Neural cell (in vitro differentiated cells): ENCODE results near the gene CEACAM19. TPM values are rescaled to one million over a fixed set of nuclear protein-coding genes. Genes with fewer than 3 reads are reported as not detected.

Experiments used
- H2AFZ ChIP-seq: fragments of 200-600, 300-800 bp; sonication (generic), shearing (Covaris generic); 2 replicates; pipeline ENCODE4 v1.6.0; 2014; ENCODE audit warnings: low read depth, mild to moderate bottlenecking, antibody characterized with exemption, low read length, moderate library complexity
- H3F3A ChIP-seq: fragments of 200-600 bp; shearing (Covaris generic); 2 replicates; pipeline ENCODE4 v1.6.1; 2016; ENCODE audit warnings: mild to moderate bottlenecking, moderate library complexity, mixed read lengths, antibody characterized with exemption, low read length; ENCODE audit not compliant: insufficient read depth, poor library complexity, severe bottlenecking
- H3K27ac ChIP-seq: fragments of 200-600, 300-800 bp; sonication (generic), shearing (Covaris generic); 2 replicates; pipeline ENCODE4 v1.5.1; 2014; ENCODE audit warnings: mild to moderate bottlenecking, low read length, moderate library complexity
- H3K27me3 ChIP-seq: fragments of 300-800, 200-600 bp; sonication (generic), shearing (Covaris generic); 2 replicates; pipeline ENCODE4 v1.6.0; 2014; ENCODE audit warnings: mild to moderate bottlenecking, low read depth, low read length, moderate library complexity; ENCODE audit not compliant: insufficient read depth
- H3K36me3 ChIP-seq: fragments of 300-800, 200-600 bp; sonication (generic), shearing (Covaris generic); 2 replicates; pipeline ENCODE4 v1.5.1; 2014; ENCODE audit warnings: mild to moderate bottlenecking, antibody characterized with exemption, low read length, moderate library complexity; ENCODE audit not compliant: insufficient read depth
- H3K4me2 ChIP-seq: fragments of 300-800, 200-600 bp; sonication (generic), shearing (Covaris generic); 2 replicates; pipeline ENCODE4 v1.6.0; 2014; ENCODE audit warnings: mild to moderate bottlenecking, low read length
- H3K4me3 ChIP-seq: fragments of 300-800, 200-600 bp; sonication (generic), shearing (Covaris generic); 2 replicates; pipeline ENCODE4 v1.5.1; 2014; ENCODE audit warnings: mild to moderate bottlenecking, low read length, moderate library complexity
- H3K79me2 ChIP-seq: fragments of 200-600 bp; shearing (Covaris generic); replicated peaks from 2 replicates; pipeline ENCODE4 v1.6.0; 2014; ENCODE audit warnings: mild to moderate bottlenecking, low read length, moderate library complexity; ENCODE audit not compliant: insufficient read depth
- H3K9ac ChIP-seq: fragments of 300-800, 200-600 bp; sonication (generic), shearing (Covaris generic); 2 replicates; pipeline ENCODE4 v1.6.1; 2016; ENCODE audit warnings: mild to moderate bottlenecking, low read length, mixed read lengths
- H3K9me2 ChIP-seq: fragments of 200-600 bp; shearing (Covaris generic); 2 replicates; pipeline ENCODE4 v1.6.1; 2016; ENCODE audit warnings: mild to moderate bottlenecking, low read length, mixed read lengths; ENCODE audit not compliant: insufficient read depth
- H3K9me3 ChIP-seq: fragments of 200-600, 300-800 bp; sonication (generic), shearing (Covaris generic); 2 replicates; pipeline ENCODE4 v1.6.1; 2016; ENCODE audit warnings: mild to moderate bottlenecking, mixed run types, low read length, moderate library complexity, mixed read lengths
- H4K20me1 ChIP-seq: fragments of 200-600 bp; shearing (Covaris generic); 2 replicates; pipeline ENCODE4 v1.6.1; 2016; ENCODE audit warnings: mild to moderate bottlenecking, mixed run types; ENCODE audit not compliant: insufficient read depth
- EP300 ChIP-seq: fragments of 450-650 bp; conservative IDR thresholded peaks from 2 replicates; pipeline ENCODE4 v1.6.1; 2014; ENCODE audit warnings: antibody characterized with exemption, mild to moderate bottlenecking, moderate library complexity; ENCODE audit not compliant: poor library complexity, severe bottlenecking
- EZH2 ChIP-seq: fragments of 200-600, 300-800 bp; shearing (Covaris generic), sonication (generic); IDR thresholded peaks from 2 replicates; pipeline ENCODE4 v1.6.1; 2014; ENCODE audit warnings: antibody characterized with exemption, low read length, borderline replicate concordance, mild to moderate bottlenecking; ENCODE audit not compliant: insufficient read depth, poor library complexity, severe bottlenecking
- MXI1 ChIP-seq: fragments of 450-650 bp; conservative IDR thresholded peaks from 2 replicates; pipeline ENCODE4 v1.6.1; 2014; ENCODE audit warnings: antibody characterized with exemption, mild to moderate bottlenecking; ENCODE audit not compliant: poor library complexity, severe bottlenecking
- POLR2AphosphoS5 ChIP-seq: IDR thresholded peaks from 2 replicates; pipeline ENCODE4 v1.6.1; 2012
- RAD21 ChIP-seq: fragments of 450-650 bp; conservative IDR thresholded peaks from 2 replicates; pipeline ENCODE4 v1.6.1; 2014; ENCODE audit warnings: antibody characterized with exemption, mild to moderate bottlenecking, moderate library complexity
- SMC3 ChIP-seq: fragments of 450-650 bp; conservative IDR thresholded peaks from 2 replicates; pipeline ENCODE4 v1.6.1; 2014; ENCODE audit warnings: antibody characterized with exemption, mild to moderate bottlenecking, moderate library complexity; ENCODE audit not compliant: poor library complexity
- TAF1 ChIP-seq: IDR thresholded peaks from 2 replicates; pipeline ENCODE4 v1.6.1; 2012; ENCODE audit warnings: low read depth
- polyA plus RNA-seq: library from polyadenylated mRNA; depleted of rRNA; stranded (reverse); fragments of >200 nt; gene quantifications from 2 replicates; pipeline ENCODE4 v1.2.3, GENCODE V29; 2014
- TF ChIP-seq, protein P1 (sequence below): IDR thresholded peaks from 2 replicates; pipeline ENCODE4 v1.6.1; 2012; ENCODE audit warnings: borderline replicate concordance
- TF ChIP-seq, protein P2 (sequence below): fragments of 450-650 bp; IDR thresholded peaks from 2 replicates; pipeline ENCODE4 v1.5.1; 2014; ENCODE audit warnings: antibody characterized with exemption, mild to moderate bottlenecking, moderate library complexity; ENCODE audit not compliant: poor library complexity, severe bottlenecking

Gene CEACAM19
- polyA plus RNA-seq, 1 donor from 2014 or later: 1.9 TPM

DNA sequence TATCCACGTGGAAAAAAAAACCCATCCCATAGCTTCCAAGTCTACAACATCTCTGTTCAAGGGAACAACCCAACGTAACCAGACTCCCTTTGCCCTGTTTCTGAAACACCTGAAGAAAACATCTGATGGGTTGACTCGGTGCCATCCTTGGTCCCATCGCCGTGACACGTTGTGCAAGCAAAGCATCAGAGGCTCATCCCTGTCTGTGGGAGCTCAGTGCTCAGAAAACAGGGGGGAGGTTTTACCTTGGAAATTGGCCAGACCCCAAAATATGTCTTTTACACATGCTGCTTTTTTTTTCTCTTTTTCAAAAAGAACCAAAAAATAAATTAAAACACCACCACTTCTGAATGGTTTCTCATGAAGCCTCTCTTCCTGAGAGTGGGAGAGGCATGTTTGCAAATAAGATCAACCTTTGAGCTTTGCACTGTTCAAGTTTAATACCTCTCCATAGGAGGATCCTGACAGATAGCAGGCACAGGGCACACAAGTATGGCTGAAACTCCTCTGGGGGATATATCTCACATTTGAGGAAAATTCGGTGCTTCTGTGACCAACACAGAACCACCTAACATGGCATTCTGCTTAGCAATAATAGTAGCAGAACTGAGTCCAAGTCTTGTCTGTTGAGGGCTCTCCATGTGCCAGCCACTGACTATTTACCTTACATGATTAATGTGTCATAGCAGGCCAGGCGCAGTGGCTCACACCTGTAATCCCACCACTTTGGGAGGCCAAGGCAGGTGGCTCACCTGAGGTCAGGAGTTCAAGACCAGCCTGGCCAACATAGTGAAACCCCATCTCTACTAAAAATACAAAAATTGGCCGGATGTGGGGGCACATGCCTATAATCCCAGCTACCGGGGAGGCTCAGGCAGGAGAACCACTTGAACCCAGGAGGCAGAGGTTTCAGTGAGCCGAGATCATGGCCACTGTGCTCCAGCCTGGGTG, 34.6 kb upstream of the CEACAM19 start:
- Histone ChIP-seq H4K20me1 (no peaks in the 10 kb centered on the region), H3F3A (no peaks in the 10 kb centered on the region), H3K9me2 (no peaks in the 10 kb centered on the region), H3K79me2 (no peaks in the 10 kb centered on the region), H3K9me3 (no peaks in the 10 kb centered on the region), H3K4me2 (no peak overlapping the region), H3K36me3 (no peaks in the 10 kb centered on the region), H2AFZ (no peak overlapping the region), H3K4me3 (no peak overlapping the region), H3K27me3 (no peaks in the 10 kb centered on the region), H3K27ac (no peak overlapping the region), H3K9ac (no peak overlapping the region)
- TF ChIP-seq TAF1 (no peak), MXI1 (no peak), EP300 (no peak), EZH2 (no peak), RAD21 (no peak), POLR2AphosphoS5 (no peak), SMC3 (no peak)
- TF ChIP-seq, protein P1, sequence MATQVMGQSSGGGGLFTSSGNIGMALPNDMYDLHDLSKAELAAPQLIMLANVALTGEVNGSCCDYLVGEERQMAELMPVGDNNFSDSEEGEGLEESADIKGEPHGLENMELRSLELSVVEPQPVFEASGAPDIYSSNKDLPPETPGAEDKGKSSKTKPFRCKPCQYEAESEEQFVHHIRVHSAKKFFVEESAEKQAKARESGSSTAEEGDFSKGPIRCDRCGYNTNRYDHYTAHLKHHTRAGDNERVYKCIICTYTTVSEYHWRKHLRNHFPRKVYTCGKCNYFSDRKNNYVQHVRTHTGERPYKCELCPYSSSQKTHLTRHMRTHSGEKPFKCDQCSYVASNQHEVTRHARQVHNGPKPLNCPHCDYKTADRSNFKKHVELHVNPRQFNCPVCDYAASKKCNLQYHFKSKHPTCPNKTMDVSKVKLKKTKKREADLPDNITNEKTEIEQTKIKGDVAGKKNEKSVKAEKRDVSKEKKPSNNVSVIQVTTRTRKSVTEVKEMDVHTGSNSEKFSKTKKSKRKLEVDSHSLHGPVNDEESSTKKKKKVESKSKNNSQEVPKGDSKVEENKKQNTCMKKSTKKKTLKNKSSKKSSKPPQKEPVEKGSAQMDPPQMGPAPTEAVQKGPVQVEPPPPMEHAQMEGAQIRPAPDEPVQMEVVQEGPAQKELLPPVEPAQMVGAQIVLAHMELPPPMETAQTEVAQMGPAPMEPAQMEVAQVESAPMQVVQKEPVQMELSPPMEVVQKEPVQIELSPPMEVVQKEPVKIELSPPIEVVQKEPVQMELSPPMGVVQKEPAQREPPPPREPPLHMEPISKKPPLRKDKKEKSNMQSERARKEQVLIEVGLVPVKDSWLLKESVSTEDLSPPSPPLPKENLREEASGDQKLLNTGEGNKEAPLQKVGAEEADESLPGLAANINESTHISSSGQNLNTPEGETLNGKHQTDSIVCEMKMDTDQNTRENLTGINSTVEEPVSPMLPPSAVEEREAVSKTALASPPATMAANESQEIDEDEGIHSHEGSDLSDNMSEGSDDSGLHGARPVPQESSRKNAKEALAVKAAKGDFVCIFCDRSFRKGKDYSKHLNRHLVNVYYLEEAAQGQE: no peak
- TF ChIP-seq, protein P2, sequence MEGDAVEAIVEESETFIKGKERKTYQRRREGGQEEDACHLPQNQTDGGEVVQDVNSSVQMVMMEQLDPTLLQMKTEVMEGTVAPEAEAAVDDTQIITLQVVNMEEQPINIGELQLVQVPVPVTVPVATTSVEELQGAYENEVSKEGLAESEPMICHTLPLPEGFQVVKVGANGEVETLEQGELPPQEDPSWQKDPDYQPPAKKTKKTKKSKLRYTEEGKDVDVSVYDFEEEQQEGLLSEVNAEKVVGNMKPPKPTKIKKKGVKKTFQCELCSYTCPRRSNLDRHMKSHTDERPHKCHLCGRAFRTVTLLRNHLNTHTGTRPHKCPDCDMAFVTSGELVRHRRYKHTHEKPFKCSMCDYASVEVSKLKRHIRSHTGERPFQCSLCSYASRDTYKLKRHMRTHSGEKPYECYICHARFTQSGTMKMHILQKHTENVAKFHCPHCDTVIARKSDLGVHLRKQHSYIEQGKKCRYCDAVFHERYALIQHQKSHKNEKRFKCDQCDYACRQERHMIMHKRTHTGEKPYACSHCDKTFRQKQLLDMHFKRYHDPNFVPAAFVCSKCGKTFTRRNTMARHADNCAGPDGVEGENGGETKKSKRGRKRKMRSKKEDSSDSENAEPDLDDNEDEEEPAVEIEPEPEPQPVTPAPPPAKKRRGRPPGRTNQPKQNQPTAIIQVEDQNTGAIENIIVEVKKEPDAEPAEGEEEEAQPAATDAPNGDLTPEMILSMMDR: no peak

DNA sequence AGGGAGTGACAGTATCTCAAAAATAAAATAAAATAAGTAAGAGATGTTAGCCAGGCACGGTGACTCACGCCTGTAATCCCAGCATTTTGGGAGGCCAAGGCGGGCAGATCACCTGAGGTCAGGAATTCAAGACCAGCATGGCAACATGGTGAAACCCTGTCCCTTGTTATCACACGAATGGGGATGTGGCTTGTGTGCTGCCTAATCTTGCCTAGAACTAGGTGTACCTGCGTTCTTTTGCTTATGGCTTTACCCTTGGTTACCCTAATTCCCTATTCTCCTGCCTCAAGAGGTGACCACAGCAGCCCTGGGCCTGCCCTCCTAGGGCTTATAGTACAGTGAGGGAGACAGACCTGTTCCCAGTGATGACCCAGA, 33.9 kb upstream of the CEACAM19 start:
- H3K4me2 ChIP-seq: no peak overlapping the region
- no peak overlapping the region for H3K27ac ChIP-seq
- no peak overlapping the region for H2AFZ ChIP-seq
- no peaks in the 10 kb centered on the region for H3K9me3 ChIP-seq
- H4K20me1 ChIP-seq: no peaks in the 10 kb centered on the region
- H3K9me2 ChIP-seq: no peaks in the 10 kb centered on the region
- no peaks in the 10 kb centered on the region for H3K79me2 ChIP-seq
- no peaks in the 10 kb centered on the region for H3F3A ChIP-seq
- no peaks in the 10 kb centered on the region for H3K36me3 ChIP-seq
- no peak overlapping the region for H3K4me3 ChIP-seq
- H3K27me3 ChIP-seq: peaks cover 2% of the 10 kb centered on the region
- no peak overlapping the region for H3K9ac ChIP-seq
- no peak for TF ChIP-seq SMC3
- TF ChIP-seq, protein P2: no peak
- TF ChIP-seq EZH2: no peak
- TF ChIP-seq RAD21: no peak
